ENCODE results near the gene CD53. TPM values are rescaled to one million over a fixed set of nuclear protein-coding genes. Genes with fewer than 3 reads are reported as not detected.

Gene CD53
- total and polyA plus RNA-seq, 9 of the 15 experiments (the other 6 are each of a cell fraction or from before 2014, with no cell fraction given) = 63.5 to 220 (median 131) TPM

- DNase-seq (ENCODE audit: extremely low read depth in 1 of 4, low spot score in 3 of 4) = peak in 1 of 4 experiments; percentile 5
- peak overlapping the region; percentile 91 for H2AFZ ChIP-seq (ENCODE audit: low read depth, low read length)
- TF ChIP-seq GABPB1 (CRISPR knock-in tag; IDR thresholded peaks at IDR 0.05) (0 out of 2 replicates have a peak, but pooled peaks have one; percentile 4), SAFB2 (IDR thresholded peaks at IDR 0.05; ENCODE audit: borderline replicate concordance, low read depth, low read length, severe bottlenecking) (no peak), OTX1 (CRISPR knock-in tag; IDR thresholded peaks at IDR 0.05) (no peak), FOXP4 (CRISPR knock-in tag; IDR thresholded peaks at IDR 0.05; ENCODE audit: borderline replicate concordance) (no peak), ARID4B (CRISPR knock-in tag; IDR thresholded peaks at IDR 0.05) (no peak; the same call in 1 of the 2 replicates), ELF2 (CRISPR knock-in tag; IDR thresholded peaks at IDR 0.05) (no peak), ZNF589 (CRISPR knock-in tag; IDR thresholded peaks at IDR 0.05; ENCODE audit: low read depth) (peak; percentile 60; the same call in 1 of the 2 replicates), KDM4B (IDR thresholded peaks at IDR 0.05; ENCODE audit: borderline replicate concordance in 2 of 2, low read depth in 1 of 2) (no peak), PYGO2 (tag; IDR thresholded peaks at IDR 0.05) (no peak), HMG20A (CRISPR knock-in tag; conservative IDR thresholded peaks at IDR 0.05) (no peak), NR2C2 (CRISPR knock-in tag; IDR thresholded peaks at IDR 0.05) (no peak), NR2C2 (tag; IDR thresholded peaks at IDR 0.05) (peak; percentile 41; the same call in 1 of the 2 replicates)
- TF ChIP-seq, protein P1, sequence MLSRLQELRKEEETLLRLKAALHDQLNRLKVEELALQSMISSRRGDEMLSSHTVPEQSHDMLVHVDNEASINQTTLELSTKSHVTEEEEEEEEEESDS (CRISPR knock-in tag; IDR thresholded peaks at IDR 0.05) = no peak
- TF ChIP-seq, protein P2, sequence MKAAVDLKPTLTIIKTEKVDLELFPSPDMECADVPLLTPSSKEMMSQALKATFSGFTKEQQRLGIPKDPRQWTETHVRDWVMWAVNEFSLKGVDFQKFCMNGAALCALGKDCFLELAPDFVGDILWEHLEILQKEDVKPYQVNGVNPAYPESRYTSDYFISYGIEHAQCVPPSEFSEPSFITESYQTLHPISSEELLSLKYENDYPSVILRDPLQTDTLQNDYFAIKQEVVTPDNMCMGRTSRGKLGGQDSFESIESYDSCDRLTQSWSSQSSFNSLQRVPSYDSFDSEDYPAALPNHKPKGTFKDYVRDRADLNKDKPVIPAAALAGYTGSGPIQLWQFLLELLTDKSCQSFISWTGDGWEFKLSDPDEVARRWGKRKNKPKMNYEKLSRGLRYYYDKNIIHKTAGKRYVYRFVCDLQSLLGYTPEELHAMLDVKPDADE (conservative IDR thresholded peaks at IDR 0.05; ENCODE audit: control insufficient read depth, low read depth, low read length) = no peak
Observed at GRCh38 chr1:110872366-110872744, 593 bp upstream of the CD53 start.

More at GRCh38 chr1:110872366-110872744, 593 bp upstream of the CD53 start:
- H3K4me1 ChIP-seq (replicated peaks in 1 of 2; ENCODE audit: control insufficient read depth in 2 of 2, insufficient read depth in 2 of 2, low read length in 2 of 2) = peaks cover 11 to 49% of the 10 kb centered on the region in 2 experiments
- no TSS peak for BruUV-seq (replicated peaks)
- H3K36me3 ChIP-seq (ENCODE audit: control insufficient read depth, insufficient read depth, low read length) = no peaks in the 10 kb centered on the region
- H3K4me3 ChIP-seq = peak overlapping the region; percentile 35; the same call in 1 of the 2 replicates
- 16% methylated on average over 2 of the region's 2 CpGs for WGBS (ENCODE audit: insufficient coverage, low coverage, missing lambda C conversion rate)
- ATAC-seq (no peak), FAIRE-seq (no peak)
- H3K27ac ChIP-seq (ENCODE audit: extremely low read depth, low read depth, low read length) = peak overlapping the region; percentile 80
- intact Hi-C loops (cut with micrococcal nuclease) (no loop called here), in situ Hi-C loops (cut with MboI) (no loop called here)
- H3K9me3 ChIP-seq (replicated peaks; ENCODE audit: control insufficient read depth, insufficient read depth, low read depth, low read length) = no peaks in the 10 kb centered on the region; the same call in 1 of the 2 replicates
- H4K20me1 ChIP-seq (replicated peaks; ENCODE audit: control insufficient read depth, insufficient read depth, low read length) = no peaks in the 10 kb centered on the region
- ChIA-PET CTCF (ENCODE audit: low intra/inter-chr PET ratio) (no interaction called here), POLR2A (interaction anchor here (0.9 to 1.6 kb wide), 2 partner anchors 18 to 20 kb away, joined by 3 to 7 read pairs; no protein-coding TSS in a partner anchor)
- H3K79me2 ChIP-seq (ENCODE audit: control insufficient read depth, insufficient read depth, low read length) = peaks cover 45% of the 10 kb centered on the region
- peak overlapping the region in 1 of 2 experiments; percentile 48; a peak in 2 of 4 replicates for H3K9ac ChIP-seq (ENCODE audit: insufficient read depth in 1 of 2, low read depth in 2 of 2, low read length in 2 of 2)
- no peaks in the 10 kb centered on the region for H3K27me3 ChIP-seq (ENCODE audit: control insufficient read depth in 2 of 2, insufficient read depth in 2 of 2, low read length in 2 of 2)
- H3K9me1 ChIP-seq (ENCODE audit: control insufficient read depth, insufficient read depth, low read length) = no peaks in the 10 kb centered on the region
- peak overlapping the region; percentile 83 for H3K4me2 ChIP-seq (ENCODE audit: insufficient read depth, low read length)

All from K562 (cell line).